Inferior parietal cortex (tissue), 1 donor: ENCODE results near the gene CRTC3.
"Not testable (repeated sequence)": the region's sequence is repeated elsewhere in the genome, so short reads cannot be mapped to it uniquely, and the experiment has no call there.

Source experiments
- DNase-seq: peaks from one replicate; pipeline ENCODE4 v3.0.0-alpha.2; 2016; ENCODE audit errors: extremely low spot score

CRTC3 gene

GRCh38 chr15:90650117-90650955 lies 120.6 kb downstream of the CRTC3 start:
- DNase-seq: no peak

DNA sequence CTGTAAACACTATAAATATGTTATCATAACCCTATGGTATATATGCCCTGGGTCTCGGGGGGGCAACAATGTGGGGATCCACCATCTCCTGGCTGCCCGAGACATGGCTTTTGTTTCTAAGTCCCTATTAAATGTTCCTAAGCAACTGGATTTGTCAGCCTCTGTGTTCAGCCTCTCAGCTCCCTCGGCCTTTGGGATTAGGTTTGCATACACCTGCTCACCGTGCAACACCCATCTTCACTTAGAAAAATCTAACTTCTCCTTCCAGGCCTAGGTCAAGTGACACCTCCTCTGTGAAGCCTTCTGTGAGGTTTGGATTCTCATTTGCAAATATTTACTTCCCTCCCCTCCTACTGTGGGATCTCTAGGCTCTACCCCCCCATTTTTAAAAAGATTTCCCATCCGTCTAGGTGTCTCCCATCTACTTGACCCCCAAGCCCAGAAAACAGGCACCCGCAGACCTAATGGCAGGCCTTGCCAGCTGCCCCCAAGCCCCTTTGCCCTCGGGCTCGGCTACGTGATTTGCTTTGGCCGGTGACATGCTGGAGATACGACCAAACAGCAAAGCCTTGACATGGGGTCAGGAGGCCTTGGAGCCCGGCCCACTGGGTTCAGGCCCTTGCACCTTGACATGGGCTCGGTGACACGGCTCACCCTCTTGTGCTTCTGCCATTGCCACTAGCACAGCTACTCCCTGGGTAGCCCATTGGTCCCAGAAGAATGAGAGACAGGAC lies 121.4 kb downstream of the CRTC3 start:
- no peak for DNase-seq

DNA sequence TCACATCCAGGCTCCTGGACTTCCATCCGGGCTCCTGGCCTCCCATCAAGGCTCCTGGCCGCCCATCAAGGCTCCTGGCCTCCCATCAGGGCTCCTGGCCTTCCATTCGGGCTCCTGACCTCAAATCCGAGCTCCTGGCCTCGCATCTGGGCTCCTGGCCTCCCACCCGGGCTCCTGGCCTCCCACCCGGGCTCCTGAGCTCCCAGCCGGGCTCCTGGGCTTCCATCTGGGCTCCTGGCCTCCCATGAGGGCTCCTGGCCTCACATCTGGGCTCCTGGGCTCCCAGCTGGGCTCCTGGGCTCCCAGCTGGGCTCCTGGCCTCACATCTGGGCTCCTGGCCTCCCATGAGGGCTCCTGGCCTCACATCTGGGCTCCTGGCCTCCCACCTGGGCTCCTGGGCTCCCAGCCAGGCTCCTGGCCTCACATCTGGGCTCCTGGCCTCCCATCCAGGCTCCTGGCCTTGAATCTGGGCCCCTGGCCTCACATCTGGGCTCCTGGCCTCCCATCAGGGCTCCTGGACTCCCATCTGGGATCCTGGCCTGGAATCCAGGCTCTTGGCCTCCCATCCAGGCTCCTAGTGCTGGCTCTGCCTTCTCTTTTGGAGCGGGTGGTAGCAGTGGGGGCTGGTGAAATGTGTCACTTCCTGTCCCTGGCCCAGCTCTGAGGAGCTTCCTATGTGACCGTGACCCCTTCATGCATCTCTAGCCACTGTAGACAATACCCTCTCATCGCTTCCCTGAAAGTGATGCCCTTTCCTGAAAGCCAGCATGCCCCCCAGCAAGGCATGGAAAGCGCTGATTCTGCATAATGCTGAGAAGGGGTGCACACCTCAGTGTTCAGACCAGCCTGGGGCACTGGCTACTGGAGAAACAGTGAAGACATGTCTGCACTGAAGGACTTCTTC lies 124.8 kb downstream of the CRTC3 start:
- DNase-seq: no peak

DNA sequence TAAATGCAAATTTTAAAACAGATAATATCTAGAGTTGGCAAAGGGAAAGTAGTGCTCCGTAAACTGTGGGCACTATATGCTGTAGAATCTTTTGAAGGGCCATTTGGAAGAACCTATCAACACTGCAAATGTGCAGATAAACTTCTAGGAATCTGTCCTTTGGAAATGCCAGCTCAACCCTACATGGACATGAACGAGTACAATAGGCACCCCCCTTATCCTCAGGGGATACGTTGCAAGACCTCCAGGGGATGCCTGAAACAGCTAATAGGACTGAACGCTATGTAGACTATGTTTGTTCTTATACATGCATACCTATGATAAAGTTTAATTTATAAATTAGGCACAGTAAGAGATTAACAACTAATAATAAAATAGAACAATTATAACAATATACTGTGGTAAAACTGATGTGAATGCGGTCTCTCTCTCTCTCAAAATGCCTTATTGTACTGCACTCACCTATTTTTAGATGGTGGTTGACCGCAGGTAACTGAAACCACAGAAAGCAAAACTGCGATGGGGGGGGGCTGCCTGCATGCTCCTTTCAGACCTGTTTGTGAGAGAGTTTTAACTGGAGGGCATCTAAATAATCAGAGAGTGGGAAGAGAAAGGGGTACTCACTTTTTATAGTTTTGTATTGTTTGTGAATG lies 127.9 kb downstream of the CRTC3 start:
- not testable (repeated sequence) for DNase-seq

DNA sequence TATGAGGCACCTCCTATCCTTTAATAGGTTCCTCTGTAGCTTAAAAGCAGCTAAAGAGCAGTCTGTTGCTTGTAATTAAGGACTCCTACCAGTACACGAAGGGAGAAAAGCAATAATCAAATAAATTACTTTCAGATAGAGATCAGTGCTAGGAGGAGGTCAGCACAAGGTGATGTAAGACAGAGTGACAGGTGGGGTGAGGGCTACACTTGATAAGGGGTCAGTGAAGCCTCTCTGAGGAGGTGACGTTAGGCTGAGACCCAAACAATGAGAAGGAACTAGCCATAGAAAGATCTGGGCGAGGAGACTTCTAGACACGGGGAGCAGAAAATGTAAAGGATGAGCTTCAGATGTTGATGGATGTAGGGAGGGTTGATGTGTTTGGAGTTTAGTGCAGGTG lies 129.8 kb downstream of the CRTC3 start:
- DNase-seq: no peak

DNA sequence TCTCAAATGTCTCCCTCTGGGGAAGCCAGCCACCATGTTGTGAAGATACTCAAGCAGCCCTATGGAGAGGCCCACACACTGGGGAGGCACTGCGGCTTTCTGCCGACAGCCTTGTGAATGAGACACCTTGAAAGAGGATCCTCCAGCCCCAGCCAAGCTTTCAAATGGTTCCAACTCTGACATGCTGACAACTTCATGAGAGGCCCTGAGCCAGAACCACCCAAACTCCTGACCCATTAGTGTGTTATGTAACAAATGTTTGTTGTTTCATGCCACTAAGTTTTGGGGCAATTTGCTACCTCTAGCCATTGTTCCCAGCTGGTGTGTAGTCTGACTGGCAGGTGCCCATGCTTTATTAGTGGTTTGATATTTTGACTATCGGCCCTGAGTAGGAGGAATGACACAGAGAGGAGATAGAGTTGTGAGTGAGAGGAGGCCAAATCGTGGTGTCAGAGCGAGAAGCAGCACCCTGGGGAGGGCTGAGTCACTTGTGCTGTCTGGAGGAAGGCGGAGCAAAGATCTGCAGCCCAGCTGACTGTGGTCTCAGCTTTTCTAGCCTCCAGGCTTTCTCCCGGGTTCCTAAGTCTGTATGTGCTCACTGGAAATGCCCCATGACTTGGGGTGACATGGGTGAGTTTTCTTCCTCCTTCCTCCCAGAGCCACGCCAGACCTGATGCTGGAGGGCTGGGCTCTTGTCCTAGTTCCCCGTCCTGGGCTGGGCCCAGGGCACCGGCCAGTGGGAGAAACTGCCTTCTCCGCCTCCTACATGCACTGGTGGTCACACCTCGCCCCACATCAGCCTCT lies 130.7 kb downstream of the CRTC3 start:
- no peak for DNase-seq

DNA sequence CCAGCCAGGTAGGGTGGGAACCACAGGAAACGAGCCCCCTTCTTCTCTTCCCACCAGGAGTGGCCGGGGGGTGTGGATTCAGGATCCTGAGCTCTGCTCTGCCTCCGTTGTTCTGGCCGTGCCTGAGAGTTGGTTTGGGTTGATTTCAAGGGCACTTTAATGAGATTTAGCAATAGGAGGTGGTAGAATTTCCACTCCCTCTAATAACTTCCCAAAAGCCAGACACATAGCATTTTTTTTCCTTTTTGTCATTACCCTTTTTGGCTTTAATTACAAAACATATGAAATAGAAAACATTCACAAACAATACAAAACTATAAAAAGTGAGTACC lies 131.2 kb downstream of the CRTC3 start:
- not testable (repeated sequence) for DNase-seq

DNA sequence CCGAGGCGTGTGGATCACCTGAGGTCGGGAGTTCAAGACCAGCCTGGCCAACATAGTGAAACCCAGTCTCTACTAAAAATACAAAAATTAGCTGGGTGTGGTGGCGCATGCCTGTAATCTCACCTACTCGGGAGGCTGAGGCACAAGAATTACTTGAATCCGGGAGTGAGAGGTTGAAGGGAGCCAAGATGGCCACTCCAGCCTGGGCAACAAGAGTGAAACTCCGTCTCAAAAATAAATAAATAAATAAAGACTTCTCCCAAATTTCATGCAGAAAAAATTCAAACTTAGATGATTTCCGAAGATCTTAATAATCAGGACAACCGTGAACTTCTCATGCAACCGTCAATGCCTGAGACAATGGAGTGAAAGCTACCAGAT lies 134.3 kb downstream of the CRTC3 start:
- DNase-seq: not testable (repeated sequence)

DNA sequence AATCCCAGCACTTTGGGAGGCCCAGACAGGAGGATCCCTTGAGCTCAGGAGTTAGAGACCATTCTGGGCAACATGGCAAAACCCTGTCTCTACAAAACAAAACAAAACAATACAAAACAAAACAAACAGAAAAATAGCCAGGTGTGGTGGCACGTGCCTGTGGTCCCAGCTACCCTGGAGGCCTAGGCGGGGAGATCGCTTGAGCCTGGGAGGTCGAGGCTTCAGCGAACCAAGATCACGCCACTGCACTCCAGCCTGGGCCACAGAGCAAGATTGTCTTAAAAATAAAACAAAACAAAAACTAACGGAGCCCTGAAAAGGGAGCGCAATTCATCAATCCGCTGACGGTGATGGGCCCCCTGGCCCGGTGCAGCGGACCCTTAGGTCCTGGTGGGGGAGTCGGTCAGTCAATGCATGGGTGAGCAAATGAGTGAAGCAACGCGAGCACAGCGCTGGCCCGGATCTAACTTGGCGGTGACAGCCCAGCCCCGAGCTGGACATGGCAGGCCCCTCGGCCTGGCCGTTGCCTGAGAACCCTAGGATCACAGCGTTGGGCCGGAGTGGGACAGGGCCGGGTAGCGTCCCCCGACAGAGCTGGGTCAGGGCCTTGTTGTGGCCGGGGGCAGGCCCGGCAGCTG lies 135.0 kb downstream of the CRTC3 start:
- DNase-seq: no peak

DNA sequence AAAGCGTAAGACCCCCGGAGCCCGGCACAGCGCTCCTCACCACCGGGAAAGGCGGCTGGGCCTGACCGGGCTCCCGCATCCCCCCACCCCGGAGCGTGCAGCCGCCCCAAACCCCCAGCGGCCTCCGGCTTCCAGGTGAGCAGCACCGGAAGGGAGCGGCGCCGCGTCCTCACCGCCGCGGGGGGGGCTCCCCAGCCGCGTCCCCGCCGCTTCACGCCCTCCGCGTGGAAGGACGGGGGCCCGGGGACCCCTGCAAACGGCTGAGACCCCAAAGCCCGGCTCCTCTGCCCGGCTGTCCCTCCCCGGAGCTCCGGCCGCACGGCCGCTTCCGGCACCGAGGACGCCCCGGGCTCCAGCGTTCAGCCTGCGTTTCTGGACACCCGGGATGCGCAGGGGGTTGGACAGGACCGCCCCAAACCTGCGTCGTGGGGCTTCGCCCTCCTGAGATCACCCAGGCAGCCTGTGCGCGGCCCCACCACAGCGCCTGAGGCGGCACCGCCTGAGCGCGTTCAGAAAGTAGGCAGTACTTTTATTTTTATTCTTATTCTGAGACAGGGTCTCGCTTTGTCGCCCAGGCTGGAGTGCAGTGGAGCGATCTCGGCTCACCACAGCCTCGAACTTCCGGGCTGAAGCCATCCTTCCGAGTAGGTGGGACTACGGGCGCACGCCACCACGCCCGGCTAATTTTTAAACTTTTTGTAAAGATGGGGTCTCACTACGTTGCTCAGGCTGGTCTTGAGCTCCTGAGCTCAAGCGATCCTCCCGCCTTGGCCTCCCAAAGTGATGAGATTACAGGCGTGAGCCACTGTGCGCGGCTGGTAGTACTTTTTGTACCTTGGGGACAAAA lies 135.8 kb downstream of the CRTC3 start:
- no peak for DNase-seq

DNA sequence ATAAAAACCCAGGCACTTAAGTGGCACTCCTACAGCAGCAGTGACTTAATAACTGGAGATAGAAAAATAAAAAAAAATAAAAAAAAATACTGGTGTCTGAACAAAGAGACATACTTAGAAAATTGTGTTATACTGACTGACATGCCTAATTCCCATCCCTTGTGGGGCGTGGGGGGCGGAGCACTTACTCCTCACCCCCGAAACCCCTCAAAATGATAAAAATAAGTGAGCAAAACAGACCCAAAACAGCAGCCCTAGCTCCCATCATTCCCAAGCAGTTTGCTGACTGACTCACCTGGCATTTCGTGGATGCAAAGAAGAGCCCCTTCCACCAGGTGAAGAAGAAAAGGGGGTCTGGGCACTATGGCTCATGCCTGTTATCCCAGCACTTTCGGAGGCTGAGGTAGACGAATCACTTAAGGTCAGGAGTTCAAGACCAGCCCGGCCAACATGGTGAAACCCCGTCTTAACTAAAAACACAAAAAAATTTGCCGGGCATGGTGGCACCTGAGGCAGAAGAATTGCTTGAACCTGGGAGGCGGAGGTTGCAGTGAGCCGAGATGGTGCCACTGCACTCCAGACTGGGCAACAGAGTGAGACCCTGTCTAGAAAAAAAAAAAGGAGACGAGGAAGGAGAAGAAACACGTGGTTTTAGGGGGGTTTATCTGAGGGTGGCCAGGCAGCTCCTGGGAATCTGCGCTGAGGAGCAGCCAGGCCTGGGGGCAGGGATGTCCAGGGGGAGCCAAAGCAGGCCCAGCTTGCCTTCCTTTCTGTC lies 136.6 kb downstream of the CRTC3 start:
- DNase-seq: no peak

DNA sequence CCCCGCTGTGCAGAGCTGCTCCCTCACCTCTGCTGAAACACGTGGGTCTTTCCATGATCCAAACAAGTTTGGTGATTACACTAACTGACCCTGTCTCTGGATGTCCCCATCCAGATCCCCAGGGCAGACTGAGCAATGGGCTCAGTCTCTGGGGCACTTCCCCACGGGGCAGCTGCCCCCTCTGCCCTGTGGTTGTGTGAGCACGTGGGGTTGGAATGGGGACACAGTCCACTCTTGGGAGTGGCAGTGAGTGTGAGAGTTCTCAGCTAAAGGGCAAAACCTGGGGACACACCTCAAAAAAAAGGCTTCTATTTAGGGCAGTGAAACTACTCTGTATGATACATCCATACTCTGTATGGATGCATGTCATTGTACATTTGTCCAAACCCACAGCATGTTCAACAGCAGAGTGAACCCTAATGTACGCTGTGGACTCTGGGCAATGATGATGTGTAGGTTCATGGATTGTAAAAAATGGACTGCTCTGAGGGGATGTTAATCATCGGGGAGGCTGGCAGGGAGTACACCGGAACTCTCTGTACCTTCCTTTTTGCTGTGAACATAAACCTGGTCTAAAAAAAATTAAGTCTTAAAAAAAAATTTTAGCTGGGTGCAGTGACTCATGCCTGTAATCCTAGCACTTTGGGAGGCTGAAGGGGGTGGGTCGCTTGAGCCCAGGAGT lies 137.5 kb downstream of the CRTC3 start:
- DNase-seq: no peak

GRCh38 chr15:90667755-90668345 lies 138.1 kb downstream of the CRTC3 start:
- DNase-seq: not testable (repeated sequence)

DNA sequence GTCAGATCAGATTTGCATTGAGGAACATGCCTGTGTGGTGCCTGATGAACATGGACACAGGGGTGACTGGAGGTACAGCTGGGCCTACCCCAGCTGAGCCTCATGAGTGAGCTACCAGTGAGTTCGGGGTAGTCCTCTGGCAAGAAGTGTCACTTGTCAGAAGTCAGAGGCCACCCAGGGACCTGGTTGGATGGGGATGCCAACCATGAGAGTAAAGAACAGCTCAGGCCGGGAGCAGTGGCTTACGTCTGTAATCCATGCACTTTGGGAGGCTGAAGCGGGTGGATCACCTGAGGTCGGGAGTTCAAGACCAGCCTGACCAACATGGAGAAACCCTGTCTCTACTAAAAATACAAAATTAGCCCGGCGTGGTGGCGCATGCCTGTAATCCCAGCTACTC lies 140.9 kb downstream of the CRTC3 start:
- not testable (repeated sequence) for DNase-seq

DNA sequence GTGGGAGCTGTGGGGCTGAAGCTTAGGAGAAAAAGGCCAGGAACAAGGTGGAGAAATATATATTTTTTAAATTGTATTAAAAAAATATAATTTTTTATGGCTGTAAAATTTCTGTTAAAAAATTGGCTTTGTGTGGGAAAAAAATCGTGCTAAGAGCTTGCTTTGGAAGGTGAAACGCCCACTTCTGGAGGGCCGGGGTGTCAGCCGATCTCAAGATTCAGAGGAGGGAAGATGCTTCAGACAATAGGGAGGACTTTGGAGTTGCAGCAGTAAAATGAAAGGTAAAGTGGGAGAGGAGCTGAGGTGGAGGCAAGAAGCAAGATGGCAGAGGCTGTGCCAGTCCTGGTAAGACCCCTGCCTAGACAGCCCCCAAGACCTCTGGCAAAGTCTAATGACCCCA lies 141.5 kb downstream of the CRTC3 start:
- DNase-seq: no peak

DNA sequence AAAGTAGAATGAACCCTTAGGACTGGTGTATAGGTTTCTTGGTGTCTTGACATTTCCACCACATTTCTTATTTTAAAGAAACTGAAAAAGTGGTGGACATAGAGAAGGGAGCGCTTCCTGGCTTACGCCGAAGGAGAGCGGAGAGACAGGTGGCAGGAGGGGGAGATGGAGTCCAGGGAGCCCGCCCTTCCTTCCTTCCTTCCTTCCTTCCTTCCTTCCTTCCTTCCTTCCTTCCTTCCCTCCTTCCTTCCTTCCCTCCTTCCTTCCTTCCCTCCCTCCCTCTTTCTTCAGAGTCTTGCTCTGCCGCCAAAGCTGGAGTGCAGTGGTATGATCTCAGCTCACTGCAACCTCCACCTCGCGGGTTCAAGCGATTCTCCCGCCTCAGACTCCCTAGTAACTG lies 143.6 kb downstream of the CRTC3 start:
- DNase-seq: not testable (repeated sequence)

- DNase-seq: no peak
These were observed 144.8 kb downstream of the CRTC3 start for GRCh38 chr15:90674476-90674875.

GRCh38 chr15:90675464-90675863 lies 145.7 kb downstream of the CRTC3 start:
- DNase-seq: no peak
